Ovary (tissue), 9 donors: ENCODE data around the gene RHO. TPM values are rescaled to one million over a fixed set of nuclear protein-coding genes. Genes with fewer than 3 reads are reported as not detected.

Source experiments
- DNase-seq, 5 donors: peaks; one replicate each; pipeline ENCODE4 v3.0.0-alpha.2; 2019 to 2020
- H3K27ac ChIP-seq, 2 donors: fragments of 200-600 bp; one replicate each; pipeline versions ENCODE4 v1.5.1 to v1.8.0; 2019 to 2022
- H3K27me3 ChIP-seq: fragments of 200-600 bp; one replicate; pipeline ENCODE4 v1.8.0; 2022
- H3K36me3 ChIP-seq: fragments of 200-600 bp; sonication (generic); one replicate; pipeline ENCODE4 v1.5.1; 2019
- H3K4me1 ChIP-seq: one replicate; pipeline ENCODE4 v1.8.1; 2013; ENCODE audit warnings: mild to moderate bottlenecking, moderate library complexity; ENCODE audit not compliant: insufficient read depth
- H3K4me3 ChIP-seq: fragments of 200-600 bp; sonication (generic); one replicate; pipeline ENCODE4 v1.5.1; 2017
- H3K9me3 ChIP-seq, 2 donors: fragments of 200-600 bp in 1 of 2; sonication (generic) in 1 of 2; one replicate each; pipeline versions ENCODE4 v1.5.1 to v1.8.1; 2013 to 2019; ENCODE audit warnings: mild to moderate bottlenecking in 1 of 2, moderate library complexity in 1 of 2
- CTCF ChIP-seq, 3 donors: fragments of 450-650 bp in 2 of 3; fragments of 200-600 bp in 1 of 3; IDR thresholded peaks; one replicate each; pipeline versions ENCODE4 v1.5.1 to v1.8.0; 2016 to 2022; ENCODE audit warnings: antibody characterized with exemption in 3 of 3, mild to moderate bottlenecking in 1 of 3
- EP300 ChIP-seq: sonication (generic); formaldehyde crosslinking; IDR thresholded peaks from one replicate; pipeline ENCODE4 v1.6.1; 2017; ENCODE audit warnings: antibody characterized with exemption
- POLR2A ChIP-seq: fragments of 450-650 bp; IDR thresholded peaks from one replicate; pipeline ENCODE4 v1.6.1; 2017; ENCODE audit warnings: antibody characterized with exemption, mild to moderate bottlenecking, moderate library complexity
- WGBS, 3 donors: extraction: QIAGEN DNeasy Blood & Tissue Kit in 1 of 3; methylation state at CpG; one replicate each; pipeline versions ENCODE4 v1.1.5 to v1.1.7; 2013 to 2017; 5-methylcytosine and 5-hydroxymethylcytosine counted together
- intact Hi-C, 4 donors: fragments of 100-400 bp; cut with DNase I; formaldehyde crosslinking; loops; one replicate each; pipeline versions ENCODE4 v1.11.0 to v1.15.1; 2022 to 2023
- polyA plus RNA-seq, 2 donors: library from polyadenylated mRNA; stranded (reverse); fragments of 200-250 nt in 1 of 2; fragments of 350-450 nt in 1 of 2; fragmentation: Illumina TruSeq in 1 of 2; extraction: RNeasy Lipid Tissue Mini Kit (QIAGEN cat#74804) in 1 of 2; gene quantifications; one replicate each; pipeline ENCODE4 v1.2.3, GENCODE V29; 2013 to 2014
- total RNA-seq, 7 donors: library from RNA; depleted of rRNA in 2 of 7; stranded (reverse); fragments of >200 nt in 2 of 7; fragmentation: NEBNext Ultra II Directional in 3 of 7; extraction: Animal tissue kit (Norgen Biotek cat#: 25700) in 3 of 7; gene quantifications; one replicate each; pipeline versions ENCODE4 v1.1.0 to v1.2.4, GENCODE V29; 2016 to 2023
- donor health status: DM: no; HTN: no; CAD: no; lungs with moderate emphysema.
- donor health status: DM: no; HTN: no; CAD: no.
- donor health status: Bipolar disorder and iron deficiency.
- donor health status: DM: yes; HTN: yes; CAD: no.
- donor health status: DM: no; HTN: no; CAD: no.
- donor health status: DM: yes; HTN: yes; CAD: no.

The RHO gene
- total and polyA plus RNA-seq, 9 donors: 0.13 to 0.24 TPM; not detected in 7

- Histone ChIP-seq H3K36me3 (no peaks in the 10 kb centered on the region), H3K27ac (no peak overlapping the region), H3K4me1 (no peaks in the 10 kb centered on the region), H3K4me3 (no peak overlapping the region), H3K27me3 (no peaks in the 10 kb centered on the region), H3K9me3 (no peaks in the 10 kb centered on the region)
- TF ChIP-seq EP300 (no peak), CTCF (IDR thresholded peaks at IDR 0.05) (no peak), POLR2A (no peak)
- 67 to 75% (median 74%) methylated on average over 4 of the region's 4 CpGs for WGBS, 3 donors
- DNase-seq: no peak
- intact Hi-C loops: no loop called here
These were observed 7.5 kb upstream of the RHO start for GRCh38 chr3:129520960-129521359.

GRCh38 chr3:129521611-129522010 lies 6.8 kb upstream of the RHO start:
- Histone ChIP-seq H3K9me3 (no peaks in the 10 kb centered on the region), H3K27ac (no peak overlapping the region), H3K27me3 (no peaks in the 10 kb centered on the region), H3K36me3 (no peaks in the 10 kb centered on the region), H3K4me1 (no peaks in the 10 kb centered on the region), H3K4me3 (no peak overlapping the region)
- no peak for DNase-seq
- 64 to 72% (median 70%) methylated on average over 8 of the region's 8 CpGs for WGBS, 3 donors
- no peak for TF ChIP-seq EP300
- TF ChIP-seq CTCF (IDR thresholded peaks at IDR 0.05): no peak
- no peak for TF ChIP-seq POLR2A
- intact Hi-C loops: no loop called here

GRCh38 chr3:129522953-129523352 lies 5.5 kb upstream of the RHO start:
- Histone ChIP-seq H3K27ac (no peak overlapping the region), H3K27me3 (no peaks in the 10 kb centered on the region), H3K4me1 (no peaks in the 10 kb centered on the region), H3K4me3 (no peak overlapping the region), H3K36me3 (no peaks in the 10 kb centered on the region), H3K9me3 (no peaks in the 10 kb centered on the region)
- intact Hi-C loops: no loop called here
- TF ChIP-seq EP300 (no peak), CTCF (IDR thresholded peaks at IDR 0.05) (no peak), POLR2A (no peak)
- no peak for DNase-seq
- WGBS, 3 donors: 87 to 94% (median 90%) methylated on average over 5 of the region's 5 CpGs

GRCh38 chr3:129524081-129524480 lies 4.4 kb upstream of the RHO start:
- H3K27me3 ChIP-seq: no peaks in the 10 kb centered on the region
- no peaks in the 10 kb centered on the region for H3K9me3 ChIP-seq
- no peak overlapping the region for H3K4me3 ChIP-seq
- H3K27ac ChIP-seq: no peak overlapping the region
- TF ChIP-seq EP300: no peak
- TF ChIP-seq POLR2A: no peak
- TF ChIP-seq CTCF (IDR thresholded peaks at IDR 0.05): no peak
- intact Hi-C loops: no loop called here
- DNase-seq: no peak
- WGBS, 3 donors: 87 to 89% (median 89%) methylated on average over 4 of the region's 4 CpGs
- no peaks in the 10 kb centered on the region for H3K36me3 ChIP-seq
- H3K4me1 ChIP-seq: no peaks in the 10 kb centered on the region
